Panc1 (cell line): ENCODE results near the gene AGAP2. TPM values are rescaled to one million over a fixed set of nuclear protein-coding genes. Genes with fewer than 3 reads are reported as not detected.

Experiments used
- ATAC-seq: fragments of 200-7000 bp; cut with Tn5 transposase; 2 replicates; pipeline ENCODE4 v1.9.1; 2020; ENCODE audit warnings: mild to moderate bottlenecking, moderate library complexity
- BruUV-seq: library from RNA; stranded (reverse); fragments of 400-500 nt; replicated peaks from 2 replicates; lab custom pipeline; 2021; lab: Mats Ljungman, UMichigan
- CTCF ChIA-PET: fragments of 300-600 bp; sonication (Branson Sonifier 250); formaldehyde crosslinking; loops from one replicate; lab custom pipeline; 2022; ENCODE audit warnings: antibody characterized with exemption; lab: Charles Lee
- POLR2A ChIA-PET: fragments of 300-600 bp; sonication (Branson Sonifier 250); formaldehyde crosslinking; loops from one replicate; lab custom pipeline; 2022; ENCODE audit warnings: antibody characterized with exemption; lab: Charles Lee
- DNase-seq: peaks from one replicate; pipeline ENCODE4 v3.0.0-alpha.2; 2010; ENCODE audit warnings: low read depth, low spot score
- H3K27ac ChIP-seq: 2 replicates; pipeline ENCODE4 v1.5.1; 2011; ENCODE audit warnings: mild to moderate bottlenecking, low read length, inconsistent platforms
- H3K27me3 ChIP-seq: fragments of 200-500 bp; sonication (Bioruptor generic); 2 replicates; pipeline ENCODE4 v1.6.0; 2014; ENCODE audit warnings: low read length, inconsistent platforms; ENCODE audit not compliant: control insufficient read depth, insufficient read depth
- H3K36me3 ChIP-seq: fragments of 200-500 bp; sonication (Bioruptor generic); 2 replicates; pipeline ENCODE4 v1.5.1; 2014; ENCODE audit warnings: inconsistent platforms, mild to moderate bottlenecking, low read length, moderate library complexity; ENCODE audit not compliant: control insufficient read depth, insufficient read depth
- H3K4me1 ChIP-seq: 2 replicates; pipeline ENCODE4 v1.5.1; 2011; ENCODE audit warnings: inconsistent platforms, mild to moderate bottlenecking, low read length, moderate library complexity; ENCODE audit not compliant: control insufficient read depth, insufficient read depth
- H3K4me3 ChIP-seq, 2 experiments: 2 replicates each; pipeline ENCODE4 v1.5.1; 2011 to 2012; ENCODE audit warnings: low read depth in 2 of 2, low read length in 2 of 2, mild to moderate bottlenecking in 2 of 2, inconsistent platforms in 1 of 2, moderate library complexity in 1 of 2
- H3K9me3 ChIP-seq: fragments of 200-500 bp; sonication (Bioruptor generic); 2 replicates; pipeline ENCODE4 v1.5.1; 2014; ENCODE audit warnings: low read depth, mild to moderate bottlenecking, inconsistent platforms, low read length, moderate library complexity; ENCODE audit not compliant: control insufficient read depth, insufficient read depth
- CTCF ChIP-seq: fragments of 450-650 bp; IDR thresholded peaks from 2 replicates; pipeline ENCODE4 v1.5.1; 2017; ENCODE audit warnings: mild to moderate bottlenecking
- POLR2AphosphoS5 ChIP-seq: IDR thresholded peaks from 2 replicates; pipeline ENCODE4 v1.6.1; 2012; ENCODE audit warnings: mild to moderate bottlenecking, low read depth, low read length, moderate library complexity
- REST ChIP-seq, 2 experiments: IDR thresholded peaks; 2 replicates each; pipeline ENCODE4 v1.6.1; 2011 to 2012; ENCODE audit warnings: low read depth in 2 of 2, control low read depth in 1 of 2, low read length in 1 of 2, mild to moderate bottlenecking in 1 of 2, moderate library complexity in 1 of 2; ENCODE audit not compliant: insufficient read depth in 1 of 2
- SIN3A ChIP-seq: IDR thresholded peaks from 2 replicates; pipeline ENCODE4 v1.6.1; 2012; ENCODE audit warnings: low read depth, mild to moderate bottlenecking, low read length, moderate library complexity, borderline replicate concordance; ENCODE audit not compliant: insufficient read depth
- TCF7L2 ChIP-seq: IDR thresholded peaks from 2 replicates; pipeline ENCODE4 v1.6.1; 2011; ENCODE audit warnings: mild to moderate bottlenecking, low read depth, low read length, inconsistent platforms
- in situ Hi-C: cut with HindIII; loops from 2 replicates; pipeline ENCODE4 v1.10.0; 2016; ENCODE audit warnings: low sequenced_read_pairs, low pct_unique_long_range_greater_than_20kb
- intact Hi-C: fragments of 100-400 bp; cut with micrococcal nuclease; formaldehyde crosslinking; loops from one replicate; pipeline ENCODE4 v1.10.0; 2022; ENCODE audit not compliant: unreplicated experiment
- total RNA-seq: library from RNA; stranded (reverse); gene quantifications from one replicate; pipeline ENCODE4 v1.2.1, GENCODE V29; 2021; ENCODE audit not compliant: unreplicated experiment

The AGAP2 gene
- total RNA-seq, 1 experiment from 2014 or later, result 0.49 TPM

GRCh38 chr12:57720606-57721595 lies 17.6 kb downstream of the AGAP2 start:
- no peak overlapping the region for H3K27ac ChIP-seq
- ChIA-PET CTCF (interaction anchor here (0.7 kb wide), 1 partner anchor 9 kb away, joined by 3 read pairs; no protein-coding TSS in a partner anchor), POLR2A (no interaction called here)
- no peaks in the 10 kb centered on the region for H3K9me3 ChIP-seq
- in situ Hi-C loops, result no loop called here
- H3K27me3 ChIP-seq, result no peaks in the 10 kb centered on the region
- intact Hi-C loops, result no loop called here
- H3K36me3 ChIP-seq, result no peaks in the 10 kb centered on the region; the same call in 1 of the 2 replicates
- no peaks in the 10 kb centered on the region for H3K4me1 ChIP-seq
- no peak for TF ChIP-seq POLR2AphosphoS5
- no peak for TF ChIP-seq SIN3A
- TF ChIP-seq CTCF, result no peak
- TF ChIP-seq TCF7L2, result no peak
- ATAC-seq (no peak), DNase-seq (no peak)
- TSS peak; percentile 98 for BruUV-seq
- no peak overlapping the region for H3K4me3 ChIP-seq

GRCh38 chr12:57719777-57720605 lies 18.6 kb downstream of the AGAP2 start:
- TF ChIP-seq SIN3A (no peak), TCF7L2 (no peak), POLR2AphosphoS5 (no peak), REST (IDR thresholded peaks at IDR 0.05; ENCODE audit: insufficient read depth in 1 of 2, low read depth in 2 of 2, low read length in 1 of 2) (no peak)
- DNase-seq (no peak), ATAC-seq (no peak)
- no TSS peak for BruUV-seq
- H3K9me3 ChIP-seq, result no peaks in the 10 kb centered on the region
- no peaks in the 10 kb centered on the region for H3K4me1 ChIP-seq
- in situ Hi-C loops (no loop called here), intact Hi-C loops (no loop called here)
- no peaks in the 10 kb centered on the region; the same call in 1 of the 2 replicates for H3K36me3 ChIP-seq
- POLR2A ChIA-PET, result no interaction called here
- no peak overlapping the region for H3K27ac ChIP-seq
- CTCF ChIA-PET, result interaction anchor here (0.7 kb wide), 1 partner anchor 8 kb away, joined by 3 read pairs; no protein-coding TSS in a partner anchor
- H3K27me3 ChIP-seq, result no peaks in the 10 kb centered on the region
- H3K4me3 ChIP-seq, result no peak overlapping the region
